Ramos (cell line): ENCODE data around the gene TRIM66.

Source experiments
- in situ Hi-C: fragments of 300-500 bp; cut with MboI; formaldehyde crosslinking; loops from one replicate; pipeline ENCODE4 v1.14.3; 2022; ENCODE audit warnings: low sequenced_read_pairs; ENCODE audit not compliant: unreplicated experiment

The TRIM66 gene

DNA sequence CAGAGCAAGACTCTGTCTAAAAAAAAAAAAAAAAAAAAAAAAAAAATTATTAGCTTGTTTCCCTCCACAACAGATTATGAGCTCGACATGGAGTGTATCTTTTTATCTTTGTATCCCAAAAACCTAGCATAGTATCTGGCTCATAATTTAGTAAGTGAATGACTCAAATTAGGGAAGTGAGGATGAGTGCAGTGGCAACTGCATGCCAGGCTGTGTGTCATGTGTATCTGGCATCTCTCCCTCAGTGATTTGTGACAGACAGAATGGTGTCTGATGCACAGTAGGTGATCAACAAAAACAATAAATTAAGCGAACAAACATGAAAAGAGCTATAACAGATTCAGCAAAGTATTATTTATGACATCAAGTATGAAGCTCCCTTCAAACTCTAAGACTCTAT lies 95.7 kb downstream of the TRIM66 start:
- in situ Hi-C loops = no loop called here

DNA sequence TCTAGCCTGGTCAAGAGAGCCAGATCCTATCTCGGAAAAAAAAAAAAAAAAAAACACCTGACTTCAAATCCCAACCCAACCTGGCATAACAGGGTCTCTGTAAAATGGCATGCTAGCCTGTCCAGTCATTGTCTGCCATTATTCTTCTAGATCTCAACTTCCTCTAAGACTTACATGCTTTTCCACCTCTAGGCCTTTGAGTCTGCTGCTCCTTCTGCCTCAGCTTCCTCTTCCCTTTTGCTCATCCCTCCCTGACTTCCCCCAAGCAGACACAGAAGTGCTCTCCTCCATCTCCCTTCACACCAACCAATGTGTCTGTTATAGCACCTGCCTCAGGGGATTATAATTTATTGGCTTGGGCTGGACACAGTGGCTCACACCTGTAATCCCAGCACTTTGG lies 96.3 kb downstream of the TRIM66 start:
- in situ Hi-C loops = no loop called here

GRCh38 chr11:8584511-8584910 lies 98.0 kb downstream of the TRIM66 start:
- in situ Hi-C loops = no loop called here

GRCh38 chr11:8584082-8584481 lies 98.4 kb downstream of the TRIM66 start:
- in situ Hi-C loops = no loop called here

GRCh38 chr11:8581300-8581699 lies 101.2 kb downstream of the TRIM66 start:
- in situ Hi-C loops = no loop called here

- in situ Hi-C loops = no loop called here
Observed at GRCh38 chr11:8577791-8578581, 104.5 kb downstream of the TRIM66 start.

DNA sequence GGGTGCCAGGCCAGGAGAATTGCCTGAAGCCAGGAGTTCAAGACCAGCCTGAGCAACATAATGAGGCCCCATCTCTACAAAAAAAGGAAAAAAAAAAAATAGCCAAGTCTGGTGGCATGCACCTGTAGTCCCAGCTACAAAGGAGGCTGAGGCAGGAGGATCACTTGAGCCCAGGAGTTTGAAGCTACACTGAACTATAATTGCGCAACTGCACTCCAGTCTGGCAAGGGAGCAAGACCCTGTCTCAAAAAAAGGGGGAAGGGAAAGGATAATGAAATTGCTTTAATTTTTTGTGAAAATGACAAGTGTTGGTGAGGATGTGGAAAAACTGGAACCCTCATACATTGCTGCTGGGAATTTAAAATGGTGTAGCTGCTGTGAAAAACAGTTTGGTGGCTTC lies 107.7 kb downstream of the TRIM66 start:
- in situ Hi-C loops = no loop called here

- in situ Hi-C loops = no loop called here
Observed at GRCh38 chr11:8573777-8574176, 108.7 kb downstream of the TRIM66 start.

DNA sequence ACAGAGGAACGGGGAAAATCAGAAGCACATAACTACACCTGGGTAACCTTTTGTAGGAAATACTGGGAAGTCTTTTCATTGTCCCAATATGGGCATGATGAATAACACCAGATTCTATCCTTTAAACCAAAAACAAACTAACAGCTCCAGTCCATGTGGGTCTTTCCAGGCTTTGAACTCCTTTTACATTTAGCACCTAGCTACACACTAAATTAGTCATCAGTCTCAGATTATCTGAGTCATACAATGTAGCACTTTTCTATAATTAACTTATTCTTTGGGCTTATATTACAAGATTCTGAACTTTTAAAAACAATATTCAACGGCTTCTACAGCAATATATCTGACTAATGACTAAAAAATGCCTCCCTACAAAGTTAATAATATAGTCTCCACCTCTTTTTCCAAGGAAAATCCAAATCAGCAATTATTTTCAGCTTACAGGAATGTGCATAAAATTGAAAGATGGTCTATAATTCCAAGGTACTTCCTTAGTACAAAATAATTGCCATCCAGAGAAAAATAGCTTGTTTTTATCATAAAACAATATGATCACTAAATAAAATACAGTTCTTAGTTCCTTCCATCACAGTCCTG lies 114.8 kb downstream of the TRIM66 start:
- in situ Hi-C loops = loop anchor here (10.0 kb wide), 1 partner anchor 233 kb away; no protein-coding TSS in a partner anchor

- in situ Hi-C loops = loop anchor here (10.0 kb wide), 1 partner anchor 232 kb away; no protein-coding TSS in a partner anchor
Observed at GRCh38 chr11:8566613-8567210, 115.8 kb downstream of the TRIM66 start.

GRCh38 chr11:8564526-8564925 lies 117.9 kb downstream of the TRIM66 start:
- in situ Hi-C loops = loop anchor here (10.0 kb wide), 1 partner anchor 230 kb away; no protein-coding TSS in a partner anchor
